Measurements from ENCODE around the gene SIK3.

DNA sequence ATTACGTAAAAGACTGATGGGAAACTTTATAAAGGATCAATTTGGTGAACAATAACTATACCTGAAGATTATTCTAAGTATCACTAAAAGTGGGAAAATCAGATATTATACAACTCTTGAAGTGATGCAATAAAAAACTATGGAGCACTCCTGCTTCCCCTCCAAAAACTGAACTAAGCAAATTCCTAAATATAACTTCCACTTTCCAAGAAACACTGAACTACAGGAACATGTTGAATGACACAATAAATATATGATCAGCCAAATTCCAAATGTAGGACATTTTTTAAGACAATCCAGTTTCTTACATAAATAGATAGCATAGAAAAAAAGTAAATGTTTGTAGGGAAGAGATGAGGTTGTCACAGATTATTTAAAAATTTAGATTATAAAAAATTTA lies 158.7 kb downstream of the SIK3 start:
- TF ChIP-seq, protein P1, sequence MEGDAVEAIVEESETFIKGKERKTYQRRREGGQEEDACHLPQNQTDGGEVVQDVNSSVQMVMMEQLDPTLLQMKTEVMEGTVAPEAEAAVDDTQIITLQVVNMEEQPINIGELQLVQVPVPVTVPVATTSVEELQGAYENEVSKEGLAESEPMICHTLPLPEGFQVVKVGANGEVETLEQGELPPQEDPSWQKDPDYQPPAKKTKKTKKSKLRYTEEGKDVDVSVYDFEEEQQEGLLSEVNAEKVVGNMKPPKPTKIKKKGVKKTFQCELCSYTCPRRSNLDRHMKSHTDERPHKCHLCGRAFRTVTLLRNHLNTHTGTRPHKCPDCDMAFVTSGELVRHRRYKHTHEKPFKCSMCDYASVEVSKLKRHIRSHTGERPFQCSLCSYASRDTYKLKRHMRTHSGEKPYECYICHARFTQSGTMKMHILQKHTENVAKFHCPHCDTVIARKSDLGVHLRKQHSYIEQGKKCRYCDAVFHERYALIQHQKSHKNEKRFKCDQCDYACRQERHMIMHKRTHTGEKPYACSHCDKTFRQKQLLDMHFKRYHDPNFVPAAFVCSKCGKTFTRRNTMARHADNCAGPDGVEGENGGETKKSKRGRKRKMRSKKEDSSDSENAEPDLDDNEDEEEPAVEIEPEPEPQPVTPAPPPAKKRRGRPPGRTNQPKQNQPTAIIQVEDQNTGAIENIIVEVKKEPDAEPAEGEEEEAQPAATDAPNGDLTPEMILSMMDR (IDR thresholded peaks at IDR 0.05): no peak
- no peak for TF ChIP-seq EZH2phosphoT487 (IDR thresholded peaks at IDR 0.05)

All from neural progenitor cell (in vitro differentiated cells).